Coronary artery (tissue), 2 donors: ENCODE data around the gene HNRNPL.
"Not testable (repeated sequence)": the region's sequence is repeated elsewhere in the genome, so short reads cannot be mapped to it uniquely, and the experiment has no call there.

ENCODE experiments used
- DNase-seq: peaks from one replicate; pipeline ENCODE4 v3.0.0-alpha.2; 2017; ENCODE audit warnings: low spot score
- H3K27ac ChIP-seq, 2 donors: fragments of 200-600 bp; sonication (generic); one replicate each; pipeline ENCODE4 v1.5.1; 2016 to 2019
- H3K4me3 ChIP-seq: fragments of 200-600 bp; sonication (generic); 2 replicates; pipeline ENCODE4 v1.5.1; 2016; ENCODE audit warnings: mild to moderate bottlenecking, moderate library complexity
- TF ChIP-seq, protein P1 (sequence below): fragments of 200-600 bp; sonication (generic); IDR thresholded peaks from one replicate; pipeline ENCODE4 v1.5.1; 2019; ENCODE audit warnings: antibody characterized with exemption

Gene HNRNPL

GRCh38 chr19:38815059-38816001 is 34.5 kb downstream of the HNRNPL start:
- Histone ChIP-seq H3K27ac (no peak overlapping the region), H3K4me3 (no peak overlapping the region)
- no peak for DNase-seq
- TF ChIP-seq, protein P1, sequence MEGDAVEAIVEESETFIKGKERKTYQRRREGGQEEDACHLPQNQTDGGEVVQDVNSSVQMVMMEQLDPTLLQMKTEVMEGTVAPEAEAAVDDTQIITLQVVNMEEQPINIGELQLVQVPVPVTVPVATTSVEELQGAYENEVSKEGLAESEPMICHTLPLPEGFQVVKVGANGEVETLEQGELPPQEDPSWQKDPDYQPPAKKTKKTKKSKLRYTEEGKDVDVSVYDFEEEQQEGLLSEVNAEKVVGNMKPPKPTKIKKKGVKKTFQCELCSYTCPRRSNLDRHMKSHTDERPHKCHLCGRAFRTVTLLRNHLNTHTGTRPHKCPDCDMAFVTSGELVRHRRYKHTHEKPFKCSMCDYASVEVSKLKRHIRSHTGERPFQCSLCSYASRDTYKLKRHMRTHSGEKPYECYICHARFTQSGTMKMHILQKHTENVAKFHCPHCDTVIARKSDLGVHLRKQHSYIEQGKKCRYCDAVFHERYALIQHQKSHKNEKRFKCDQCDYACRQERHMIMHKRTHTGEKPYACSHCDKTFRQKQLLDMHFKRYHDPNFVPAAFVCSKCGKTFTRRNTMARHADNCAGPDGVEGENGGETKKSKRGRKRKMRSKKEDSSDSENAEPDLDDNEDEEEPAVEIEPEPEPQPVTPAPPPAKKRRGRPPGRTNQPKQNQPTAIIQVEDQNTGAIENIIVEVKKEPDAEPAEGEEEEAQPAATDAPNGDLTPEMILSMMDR, result no peak

- DNase-seq, H3K4me3 ChIP-seq, H3K27ac ChIP-seq: not testable (repeated sequence)
These were observed 35.9 kb downstream of the HNRNPL start for GRCh38 chr19:38813932-38814331.

DNA sequence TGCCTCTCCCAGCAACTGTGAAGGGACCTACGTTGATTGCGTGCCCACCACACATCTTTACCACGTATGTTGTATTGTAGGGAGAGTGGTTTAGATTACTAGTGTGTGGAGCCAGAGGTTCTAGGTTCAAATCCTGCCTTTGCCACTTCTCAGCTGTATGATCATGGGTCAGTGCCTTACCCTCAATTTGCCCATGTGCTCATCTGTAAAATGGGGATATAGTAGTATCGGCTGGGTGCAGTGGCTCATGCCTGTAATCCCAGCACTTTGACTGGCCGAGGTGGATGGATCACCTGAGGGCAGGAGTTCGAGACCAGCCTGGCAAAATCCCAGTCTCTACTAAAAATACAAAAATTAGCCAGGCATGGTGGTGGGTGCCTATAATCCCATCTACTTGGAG is 36.5 kb downstream of the HNRNPL start:
- Histone ChIP-seq H3K4me3 (no peak overlapping the region), H3K27ac (no peak overlapping the region)
- TF ChIP-seq, protein P1, result no peak
- DNase-seq, result no peak

DNA sequence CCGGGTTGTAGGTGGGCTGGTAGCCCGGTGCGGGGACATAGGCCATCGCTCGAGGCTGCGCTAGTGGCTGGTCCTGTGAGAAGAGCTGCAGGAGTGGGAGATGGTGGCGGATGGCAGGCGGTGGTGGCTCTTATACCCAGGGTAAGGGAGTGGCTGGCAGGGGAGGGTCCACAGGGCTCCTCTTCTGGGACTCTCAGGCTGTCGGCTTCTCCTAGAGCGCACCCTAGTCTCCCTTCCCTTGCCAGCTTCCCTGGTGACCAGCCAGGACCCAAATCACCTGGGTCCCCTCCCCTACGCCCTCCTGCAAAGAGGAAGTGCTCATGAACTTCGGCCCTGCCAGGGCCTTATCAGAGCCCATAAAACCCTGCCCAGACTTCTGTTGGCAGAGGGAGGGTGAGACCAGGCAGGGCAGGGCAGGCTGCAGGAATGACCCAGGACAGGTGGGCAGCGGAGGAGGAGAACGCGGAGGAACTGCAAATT is 36.9 kb downstream of the HNRNPL start, which contains the start of gene LGALS4:
LGALS4 (minus strand) TSS at position 105 of the 480 bp plus-strand sequence; CDS start at position 46, 59 bp downstream.
- no peak for DNase-seq
- H3K4me3 ChIP-seq, result no peak within 1 kb of the TSS
- no peak within 1 kb of the TSS for H3K27ac ChIP-seq

DNA sequence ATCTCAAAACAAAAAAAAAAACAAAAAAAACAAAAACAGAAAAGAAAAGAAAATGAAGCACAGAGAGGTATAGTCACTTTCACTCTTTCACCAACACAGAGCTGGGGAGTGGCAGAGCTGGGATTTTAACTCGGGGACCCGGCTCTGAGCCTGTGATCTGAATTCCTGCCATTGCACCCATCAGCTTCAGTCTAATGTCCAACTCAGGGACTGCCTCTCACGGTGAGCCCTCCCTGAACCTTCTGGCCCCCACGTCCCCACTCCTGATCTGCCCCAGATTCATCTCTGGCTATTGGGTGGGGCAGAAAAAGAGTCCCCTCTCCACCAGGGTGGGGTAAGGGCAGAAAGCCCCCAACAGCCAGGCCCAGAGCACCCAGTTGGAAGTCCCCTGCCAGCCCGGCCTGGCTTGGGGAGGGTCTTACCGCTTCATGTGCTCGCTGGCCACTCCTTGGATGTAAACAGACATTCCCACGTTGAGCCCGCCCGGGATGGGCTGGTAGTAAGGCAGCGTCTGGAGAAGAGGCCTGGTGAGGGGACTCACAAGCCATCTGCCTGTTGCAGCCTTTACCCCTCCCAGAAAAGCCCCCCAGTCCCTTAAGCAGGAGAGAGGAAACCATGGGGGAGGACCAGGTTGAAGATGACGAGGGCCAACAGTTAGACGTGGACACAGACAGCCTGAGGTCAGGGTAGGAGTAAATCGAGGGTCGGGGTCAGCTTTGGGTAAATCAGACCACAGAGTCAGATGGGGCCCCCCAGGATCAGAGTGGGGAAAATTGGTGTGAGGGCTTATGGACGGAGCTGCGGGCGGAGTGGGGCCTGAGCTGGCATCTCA is 37.6 kb downstream of the HNRNPL start:
- no peak overlapping the region for H3K27ac ChIP-seq
- no peak overlapping the region for H3K4me3 ChIP-seq
- DNase-seq, result no peak
- TF ChIP-seq, protein P1, result no peak

More for the DNA sequence above, 36.9 kb downstream of the HNRNPL start, which contains the start of gene LGALS4:
- TF ChIP-seq, protein P1, result no peak

DNA sequence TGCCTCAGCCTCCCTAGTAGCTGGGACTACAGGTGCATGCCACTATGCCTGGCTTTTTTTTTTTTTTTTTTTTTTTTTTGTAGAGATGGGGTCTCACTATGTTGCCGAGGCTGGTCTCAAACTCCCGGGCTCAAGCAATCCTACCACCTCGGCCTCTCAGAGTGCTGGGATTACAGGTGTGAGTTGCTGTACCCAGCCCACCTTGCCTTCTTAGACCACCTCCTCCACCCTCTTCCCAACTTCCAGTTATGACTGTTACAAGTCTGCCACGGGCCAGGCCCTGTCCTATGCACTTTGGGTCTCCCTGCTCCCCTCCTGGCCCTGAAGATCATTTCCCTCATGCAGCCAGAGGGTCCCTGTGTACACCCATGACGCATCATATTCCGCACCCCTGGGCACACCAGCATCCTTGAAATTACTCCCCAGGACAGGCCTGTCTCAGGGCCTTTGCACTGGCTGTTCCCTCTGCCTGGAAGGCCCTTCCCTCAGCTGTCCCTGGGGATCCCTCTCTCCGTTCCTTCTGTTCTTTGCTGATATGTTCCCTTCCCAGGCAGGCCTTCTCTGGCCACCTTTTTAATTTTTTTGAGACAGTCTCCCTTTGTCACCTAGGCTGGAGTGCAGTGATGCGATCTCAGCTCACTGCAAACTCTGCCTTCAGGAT is 40.1 kb downstream of the HNRNPL start:
- no peak for DNase-seq

More for the DNA sequence above, 40.1 kb downstream of the HNRNPL start:
- TF ChIP-seq, protein P1, result no peak
- Histone ChIP-seq H3K27ac (no peak overlapping the region), H3K4me3 (no peak overlapping the region)
